Endothelial cell (in vitro differentiated cells): Measurements from ENCODE around the gene BUD23. TPM values are rescaled to one million over a fixed set of nuclear protein-coding genes. Genes with fewer than 3 reads are reported as not detected.
A peak's percentile ranks its signal among the peaks of the same experiment; 100 is the strongest.

Experiments
- DNase-seq: peaks from one replicate; pipeline ENCODE4 v3.0.0; 2021; ENCODE audit warnings: low spot score
- H3K27ac Mint-ChIP-seq: one replicate; pipeline ENCODE4 v1.8.0; 2021; ENCODE audit warnings: mixed read lengths, inconsistent platforms; ENCODE audit not compliant: unreplicated experiment
- H3K27me3 Mint-ChIP-seq: one replicate; pipeline ENCODE4 v1.8.0; 2021; ENCODE audit warnings: mild to moderate bottlenecking, moderate library complexity, mixed read lengths, inconsistent platforms; ENCODE audit not compliant: unreplicated experiment
- H3K36me3 Mint-ChIP-seq: one replicate; pipeline ENCODE4 v1.8.0; 2021; ENCODE audit warnings: mild to moderate bottlenecking, low read depth, mixed read lengths, inconsistent platforms; ENCODE audit not compliant: unreplicated experiment
- H3K4me1 Mint-ChIP-seq: one replicate; pipeline ENCODE4 v1.8.0; 2021; ENCODE audit warnings: mild to moderate bottlenecking, mixed read lengths, inconsistent platforms; ENCODE audit not compliant: unreplicated experiment
- H3K4me3 Mint-ChIP-seq: one replicate; pipeline ENCODE4 v1.8.0; 2021; ENCODE audit warnings: mild to moderate bottlenecking, mixed read lengths, inconsistent platforms; ENCODE audit not compliant: unreplicated experiment
- H3K9me3 Mint-ChIP-seq: one replicate; pipeline ENCODE4 v1.8.0; 2021; ENCODE audit warnings: mixed read lengths, inconsistent platforms; ENCODE audit not compliant: unreplicated experiment
- CTCF ChIP-seq: fragments of 200-600 bp; sonication (generic); IDR thresholded peaks from one replicate; pipeline ENCODE4 v1.5.0; 2021; ENCODE audit warnings: antibody characterized with exemption; ENCODE audit not compliant: unreplicated experiment
- total RNA-seq: library from RNA; stranded (reverse); fragmentation: NEBNext Ultra II Directional; extraction: Animal tissue kit (Norgen Biotek cat#: 25700); gene quantifications from one replicate; pipeline ENCODE4 v1.2.1, GENCODE V29; 2021; ENCODE audit not compliant: unreplicated experiment

BUD23 gene
- total RNA-seq, 1 donor from 2014 or later: 50.6 TPM

- Mint-ChIP-seq H3K9me3 (no peaks in the 10 kb centered on the region), H3K27ac (no peak overlapping the region), H3K27me3 (peaks cover 12% of the 10 kb centered on the region), H3K4me1 (peaks cover 5% of the 10 kb centered on the region), H3K4me3 (no peak overlapping the region), H3K36me3 (no peaks in the 10 kb centered on the region)
- DNase-seq: no peak
- TF ChIP-seq CTCF: no peak
Observed at GRCh38 chr7:73722785-73723184, 39.4 kb downstream of the BUD23 start.

GRCh38 chr7:73723813-73724212, 40.4 kb downstream of the BUD23 start:
- no peak for DNase-seq
- no peak for TF ChIP-seq CTCF
- Mint-ChIP-seq H3K27ac (no peak overlapping the region), H3K4me1 (peaks cover 2% of the 10 kb centered on the region), H3K36me3 (no peaks in the 10 kb centered on the region), H3K9me3 (no peaks in the 10 kb centered on the region), H3K27me3 (peaks cover 12% of the 10 kb centered on the region), H3K4me3 (no peak overlapping the region)

- peaks cover 6% of the 10 kb centered on the region for H3K27me3 Mint-ChIP-seq
- H3K9me3 Mint-ChIP-seq: no peaks in the 10 kb centered on the region
- no peak overlapping the region for H3K27ac Mint-ChIP-seq
- H3K4me1 Mint-ChIP-seq: peaks cover 4% of the 10 kb centered on the region
- no peak overlapping the region for H3K4me3 Mint-ChIP-seq
- TF ChIP-seq CTCF: peak; percentile 29
- no peak for DNase-seq
- no peaks in the 10 kb centered on the region for H3K36me3 Mint-ChIP-seq
Observed at GRCh38 chr7:73726083-73726466, 42.7 kb downstream of the BUD23 start.

GRCh38 chr7:73727952-73728351, 44.6 kb downstream of the BUD23 start:
- no peak for DNase-seq
- H3K36me3 Mint-ChIP-seq: no peaks in the 10 kb centered on the region
- TF ChIP-seq CTCF: no peak
- H3K9me3 Mint-ChIP-seq: no peaks in the 10 kb centered on the region
- peaks cover 4% of the 10 kb centered on the region for H3K4me1 Mint-ChIP-seq
- peaks cover 2% of the 10 kb centered on the region for H3K27me3 Mint-ChIP-seq
- no peak overlapping the region for H3K27ac Mint-ChIP-seq
- no peak overlapping the region for H3K4me3 Mint-ChIP-seq

- H3K27ac Mint-ChIP-seq: no peak overlapping the region
- no peak for DNase-seq
- no peaks in the 10 kb centered on the region for H3K36me3 Mint-ChIP-seq
- H3K27me3 Mint-ChIP-seq: peaks cover 2% of the 10 kb centered on the region
- TF ChIP-seq CTCF: no peak
- peaks cover 4% of the 10 kb centered on the region for H3K4me1 Mint-ChIP-seq
- no peak overlapping the region for H3K4me3 Mint-ChIP-seq
- H3K9me3 Mint-ChIP-seq: no peaks in the 10 kb centered on the region
Observed at GRCh38 chr7:73728551-73728950, 45.2 kb downstream of the BUD23 start.
